C4-2B (cell line): ENCODE data around the gene DGKI.

ENCODE experiments used
- CTCF ChIP-seq: fragments of 450-650 bp; conservative IDR thresholded peaks from 2 replicates; pipeline ENCODE4 v1.5.1; 2017; ENCODE audit warnings: mild to moderate bottlenecking
- ZFX ChIP-seq: fragments of 450-650 bp; IDR thresholded peaks from 2 replicates; pipeline ENCODE4 v1.6.1; 2017

GRCh38 chr7:137772316-137772715, 74.5 kb downstream of the DGKI start:
- TF ChIP-seq CTCF (no peak), ZFX (no peak)
